Jurkat, Clone E6-1 (cell line): ENCODE measurements around the gene LGALSL.
A peak's percentile ranks its signal among the peaks of the same experiment; 100 is the strongest.

ENCODE experiments used
- DNase-seq: peaks from one replicate; pipeline ENCODE4 v3.0.0-alpha.2; 2011; ENCODE audit warnings: low read depth, low spot score
- H3K4me3 ChIP-seq: 2 replicates; pipeline ENCODE4 v1.5.1; 2011; ENCODE audit warnings: mild to moderate bottlenecking, low read length, control low read depth, moderate library complexity

The LGALSL gene

GRCh38 chr2:64487256-64488049, 33.5 kb downstream of the LGALSL start:
- DNase-seq = no peak
- H3K4me3 ChIP-seq = no peak overlapping the region

GRCh38 chr2:64488050-64488974, 34.4 kb downstream of the LGALSL start:
- no peak overlapping the region for H3K4me3 ChIP-seq
- peak; percentile 47 for DNase-seq

- no peak overlapping the region for H3K4me3 ChIP-seq
- peak; percentile 47 for DNase-seq
These were observed 35.3 kb downstream of the LGALSL start for GRCh38 chr2:64489081-64489751.

DNA sequence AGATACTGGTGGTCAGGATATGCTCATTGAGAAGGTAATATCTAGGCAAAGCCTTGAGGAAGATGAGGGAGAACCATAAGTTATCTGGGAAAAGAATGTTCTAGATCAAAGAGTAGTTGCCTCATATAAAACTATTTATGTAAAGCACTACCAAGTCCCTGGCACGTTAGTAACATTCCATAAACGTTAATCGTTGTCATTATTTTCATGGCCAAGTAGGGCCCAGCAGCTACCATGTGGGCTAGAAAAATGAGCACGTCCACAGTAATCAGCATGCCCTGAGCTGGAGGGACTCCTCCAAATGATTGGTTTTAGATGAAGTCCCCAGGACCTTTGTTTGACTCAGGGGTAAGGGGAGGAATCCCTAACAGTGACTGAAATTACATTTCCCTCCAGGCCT, 37.5 kb downstream of the LGALSL start:
- H3K4me3 ChIP-seq = no peak overlapping the region
- DNase-seq = no peak

GRCh38 chr2:64492272-64492671, 38.3 kb downstream of the LGALSL start:
- no peak overlapping the region for H3K4me3 ChIP-seq
- DNase-seq = no peak

DNA sequence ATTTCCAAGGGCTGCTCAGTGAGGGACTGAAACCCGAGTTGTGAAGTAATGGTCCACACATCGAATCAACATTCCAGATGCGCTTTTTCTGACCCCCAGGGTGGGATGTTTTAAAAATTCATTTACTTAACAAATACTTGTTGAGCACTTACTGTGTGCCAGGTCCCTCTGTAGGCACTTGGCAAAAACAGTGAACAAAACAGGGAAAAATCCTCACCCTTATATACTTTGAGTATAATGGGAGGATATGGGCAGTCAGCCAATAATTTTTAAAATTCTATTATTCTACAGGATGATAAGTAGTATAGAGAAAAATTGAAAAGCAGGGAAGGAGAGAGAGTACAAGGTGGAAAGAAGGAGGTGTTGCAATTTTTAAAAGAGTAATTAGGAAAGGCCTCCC, 38.9 kb downstream of the LGALSL start:
- no peak for DNase-seq

DNA sequence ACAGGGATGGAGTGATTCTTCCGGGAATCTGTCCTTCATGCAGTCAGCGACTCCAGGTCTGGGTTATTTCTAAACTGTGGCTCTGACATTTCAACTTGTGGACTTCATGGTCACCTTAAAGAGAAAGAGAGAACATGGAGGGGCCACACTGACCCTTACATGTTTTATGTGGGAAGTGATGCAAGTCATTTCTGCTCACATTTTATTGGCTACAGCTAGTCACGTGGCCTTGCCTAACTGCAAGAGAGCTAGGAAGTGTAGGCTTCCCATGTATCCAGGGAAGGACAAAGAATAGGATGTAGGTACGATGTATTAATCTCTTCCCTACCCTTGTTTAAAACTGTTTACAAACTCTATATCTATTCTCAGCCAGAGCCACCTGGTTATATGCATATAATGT, 39.8 kb downstream of the LGALSL start:
- H3K4me3 ChIP-seq = no peak overlapping the region
- DNase-seq = no peak

More for the DNA sequence above, 38.9 kb downstream of the LGALSL start:
- H3K4me3 ChIP-seq = no peak overlapping the region

DNA sequence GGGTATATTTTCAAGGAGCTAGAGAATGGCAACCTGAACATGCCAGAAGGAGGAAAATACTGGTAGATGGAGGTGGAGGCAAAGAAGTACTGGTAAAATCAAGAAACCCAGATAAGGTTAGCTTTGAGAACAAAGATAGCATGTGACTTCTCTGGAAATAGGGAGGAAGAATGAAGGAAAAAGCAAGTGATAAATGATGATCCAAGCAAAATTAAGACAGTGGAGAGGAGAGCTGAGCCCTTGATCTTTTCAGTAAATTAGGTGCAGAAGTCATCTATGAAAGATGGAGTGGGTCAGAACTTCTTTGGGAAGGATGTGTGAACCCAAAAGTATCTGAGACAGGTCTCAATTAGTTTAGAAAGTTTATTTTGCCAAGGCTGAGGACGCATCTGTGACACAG, 44.5 kb downstream of the LGALSL start:
- no peak for DNase-seq
- no peak overlapping the region for H3K4me3 ChIP-seq

DNA sequence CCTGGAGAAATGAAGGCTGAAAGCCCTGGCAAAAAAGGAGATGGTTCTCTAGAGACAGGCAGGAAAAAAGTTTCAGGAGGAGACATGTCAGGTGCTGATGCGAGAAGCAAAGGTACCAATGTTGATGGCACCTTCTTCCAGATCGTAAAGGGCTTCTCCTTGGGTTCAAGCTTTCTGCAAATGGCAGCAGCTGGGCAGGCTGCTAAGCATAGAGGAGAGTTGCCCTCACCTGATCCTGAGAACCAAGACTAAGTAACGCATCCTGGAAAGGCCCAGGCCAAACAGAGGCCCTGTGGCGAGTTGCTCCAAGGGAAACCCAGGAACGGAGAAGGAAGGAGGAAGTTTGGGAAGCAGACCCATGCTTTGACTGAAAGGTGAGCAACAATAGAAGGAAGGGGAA, 46.6 kb downstream of the LGALSL start:
- H3K4me3 ChIP-seq = no peak overlapping the region
- DNase-seq = no peak

- DNase-seq = no peak
- H3K4me3 ChIP-seq = no peak overlapping the region
These were observed 48.0 kb downstream of the LGALSL start for GRCh38 chr2:64501946-64502345.

- no peak overlapping the region for H3K4me3 ChIP-seq
- no peak for DNase-seq
These were observed 48.9 kb downstream of the LGALSL start for GRCh38 chr2:64502860-64503259.

- H3K4me3 ChIP-seq = no peak overlapping the region
- no peak for DNase-seq
These were observed 51.1 kb downstream of the LGALSL start for GRCh38 chr2:64504774-64505720.

DNA sequence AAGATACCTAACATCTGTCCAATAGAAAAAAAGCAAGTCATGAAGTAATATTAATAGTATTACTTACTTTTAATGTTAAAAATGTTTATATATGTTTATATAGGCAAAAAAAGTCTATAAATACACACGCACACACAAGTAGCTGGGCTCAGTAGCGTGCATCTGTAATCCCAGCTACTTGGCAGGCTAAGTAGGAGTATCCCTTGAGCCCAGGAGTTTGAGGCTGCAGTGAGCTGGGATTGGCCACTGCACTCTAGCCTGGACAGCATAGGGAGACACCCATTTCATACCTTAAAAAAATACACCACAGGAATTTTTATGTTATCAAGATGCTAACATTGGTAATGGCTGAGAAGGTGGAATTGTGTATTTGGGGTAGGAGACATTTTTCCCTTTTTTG, 52.7 kb downstream of the LGALSL start:
- no peak overlapping the region for H3K4me3 ChIP-seq
- no peak for DNase-seq
